ENCODE data around the gene MYO5B. TPM values are rescaled to one million over a fixed set of nuclear protein-coding genes. Genes with fewer than 3 reads are reported as not detected.
A peak's percentile ranks its signal among the peaks of the same experiment; 100 is the strongest.
"Not testable (repeated sequence)": the region's sequence is repeated elsewhere in the genome, so short reads cannot be mapped to it uniquely, and the experiment has no call there.

Gene MYO5B
- 114 and 118 TPM in 2 replicates for total RNA-seq

DNA sequence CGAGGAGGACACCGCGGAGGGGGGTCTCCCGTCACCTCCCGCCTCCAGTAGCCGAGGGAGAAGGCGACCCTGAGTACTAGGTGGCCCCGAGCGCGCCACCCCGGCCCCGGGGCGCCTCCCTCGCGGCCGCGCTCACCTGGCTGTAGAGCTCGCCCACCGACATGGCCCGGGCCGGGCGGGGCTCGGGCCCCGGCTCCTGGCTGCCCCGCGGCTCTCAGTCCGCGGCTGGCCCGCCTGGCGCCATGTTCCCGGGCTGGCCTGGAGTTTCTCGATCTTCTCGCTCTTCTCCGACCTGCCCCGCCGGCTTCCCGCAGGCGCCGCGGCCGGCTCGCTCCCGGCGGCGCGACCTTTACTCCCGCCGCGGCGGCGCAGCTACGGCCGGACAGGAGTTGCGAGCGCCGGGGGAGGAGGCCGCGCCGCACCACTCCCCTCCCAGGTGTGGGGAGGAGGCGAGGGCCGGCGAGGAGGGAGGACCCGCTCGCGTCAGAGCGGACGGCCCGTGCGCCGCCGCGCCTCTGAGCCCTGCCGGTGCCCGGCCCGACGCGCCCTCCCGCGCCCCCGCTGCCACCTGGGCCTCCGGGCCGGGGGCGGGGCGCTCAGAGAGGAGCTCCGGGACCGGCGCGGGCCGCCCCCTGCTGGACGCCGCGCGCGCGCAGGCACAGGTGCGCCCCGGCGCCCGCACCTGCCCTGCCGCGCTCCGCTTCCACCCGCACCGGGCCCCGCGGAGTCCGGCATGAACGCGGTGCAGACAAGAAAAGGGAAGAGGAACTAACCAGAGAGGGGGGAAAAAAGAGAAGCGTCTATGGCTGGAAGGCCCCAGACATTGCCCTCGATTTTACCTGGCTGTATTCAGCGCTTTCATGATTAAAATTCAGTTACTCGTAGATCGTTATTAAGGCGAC is at the start of gene MYO5B:
Gene MYO5B, minus strand, starts transcription at position 517 of the 902 bp plus-strand sequence. Its CDS starts 354 bp downstream, at position 163.
- H3K4me3 ChIP-seq (ENCODE audit: low read depth, low read length), result peak within 1 kb of the TSS; percentile 67
- no peak for DNase-seq (ENCODE audit: low read depth)
- peaks cover 9% of the 10 kb centered on the region for H3K27me3 ChIP-seq (ENCODE audit: control insufficient read depth, insufficient read depth, low read length)
- TF ChIP-seq, protein P1, sequence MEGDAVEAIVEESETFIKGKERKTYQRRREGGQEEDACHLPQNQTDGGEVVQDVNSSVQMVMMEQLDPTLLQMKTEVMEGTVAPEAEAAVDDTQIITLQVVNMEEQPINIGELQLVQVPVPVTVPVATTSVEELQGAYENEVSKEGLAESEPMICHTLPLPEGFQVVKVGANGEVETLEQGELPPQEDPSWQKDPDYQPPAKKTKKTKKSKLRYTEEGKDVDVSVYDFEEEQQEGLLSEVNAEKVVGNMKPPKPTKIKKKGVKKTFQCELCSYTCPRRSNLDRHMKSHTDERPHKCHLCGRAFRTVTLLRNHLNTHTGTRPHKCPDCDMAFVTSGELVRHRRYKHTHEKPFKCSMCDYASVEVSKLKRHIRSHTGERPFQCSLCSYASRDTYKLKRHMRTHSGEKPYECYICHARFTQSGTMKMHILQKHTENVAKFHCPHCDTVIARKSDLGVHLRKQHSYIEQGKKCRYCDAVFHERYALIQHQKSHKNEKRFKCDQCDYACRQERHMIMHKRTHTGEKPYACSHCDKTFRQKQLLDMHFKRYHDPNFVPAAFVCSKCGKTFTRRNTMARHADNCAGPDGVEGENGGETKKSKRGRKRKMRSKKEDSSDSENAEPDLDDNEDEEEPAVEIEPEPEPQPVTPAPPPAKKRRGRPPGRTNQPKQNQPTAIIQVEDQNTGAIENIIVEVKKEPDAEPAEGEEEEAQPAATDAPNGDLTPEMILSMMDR (IDR thresholded peaks at IDR 0.05; ENCODE audit: insufficient read depth, low read length, poor library complexity, severe bottlenecking), result no peak
- H3K36me3 ChIP-seq (ENCODE audit: control insufficient read depth, insufficient read depth, low read length), result no peaks in the 10 kb centered on the region

DNA sequence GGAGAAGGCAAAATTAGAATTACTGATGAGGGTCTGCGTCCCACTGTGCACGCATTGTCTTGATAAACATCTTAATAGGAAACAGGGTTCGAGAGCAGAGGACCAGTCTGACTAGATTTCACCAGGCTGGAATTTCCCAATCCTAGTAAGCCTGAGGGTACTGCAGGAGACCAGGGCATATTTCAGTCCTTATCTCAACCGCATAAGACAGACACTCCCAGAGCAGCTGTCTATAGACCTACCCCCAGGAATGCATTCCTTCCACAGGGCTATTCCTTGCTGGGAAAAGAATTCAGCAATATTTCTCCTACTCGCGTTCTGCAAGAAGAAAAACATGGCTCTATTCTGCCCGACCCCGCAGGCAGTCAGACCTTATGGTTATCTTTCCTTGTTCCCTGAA is 46.8 kb upstream of the MYO5B start:
- not testable (repeated sequence) for H3K36me3 ChIP-seq (ENCODE audit: control insufficient read depth, insufficient read depth, low read length); H3K27me3 ChIP-seq (ENCODE audit: control insufficient read depth, insufficient read depth, low read length); DNase-seq (ENCODE audit: low read depth); H3K4me3 ChIP-seq (ENCODE audit: low read depth, low read length)

DNA sequence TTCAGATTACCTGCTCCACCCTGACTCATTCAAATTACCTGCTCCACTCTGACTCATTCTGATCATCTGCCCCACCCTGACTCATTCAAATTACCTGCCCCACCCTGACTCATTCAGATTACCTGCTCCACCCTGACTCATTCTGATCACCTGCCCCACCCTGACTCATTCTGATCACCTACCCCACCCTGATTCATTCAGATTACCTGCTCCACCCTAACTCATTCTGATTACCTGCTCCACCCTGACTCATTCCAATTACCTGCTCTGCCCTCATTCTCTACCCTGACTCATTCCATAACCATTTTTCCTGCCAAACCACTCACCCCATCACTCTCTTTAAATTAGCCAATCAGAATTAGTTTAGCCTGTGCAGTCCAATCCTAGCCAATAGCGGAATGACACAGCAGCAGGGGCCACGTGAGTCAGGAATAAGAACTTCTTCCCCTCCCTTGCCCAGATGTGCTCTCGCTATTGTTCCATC is 45.2 kb upstream of the MYO5B start:
- TF ChIP-seq, protein P1 (IDR thresholded peaks at IDR 0.05; ENCODE audit: insufficient read depth, low read length, poor library complexity, severe bottlenecking), result no peak
- Histone ChIP-seq H3K27me3 (ENCODE audit: control insufficient read depth, insufficient read depth, low read length) (no peaks in the 10 kb centered on the region), H3K4me3 (ENCODE audit: low read depth, low read length) (no peak overlapping the region), H3K36me3 (ENCODE audit: control insufficient read depth, insufficient read depth, low read length) (no peaks in the 10 kb centered on the region)
- no peak for DNase-seq (ENCODE audit: low read depth)

DNA sequence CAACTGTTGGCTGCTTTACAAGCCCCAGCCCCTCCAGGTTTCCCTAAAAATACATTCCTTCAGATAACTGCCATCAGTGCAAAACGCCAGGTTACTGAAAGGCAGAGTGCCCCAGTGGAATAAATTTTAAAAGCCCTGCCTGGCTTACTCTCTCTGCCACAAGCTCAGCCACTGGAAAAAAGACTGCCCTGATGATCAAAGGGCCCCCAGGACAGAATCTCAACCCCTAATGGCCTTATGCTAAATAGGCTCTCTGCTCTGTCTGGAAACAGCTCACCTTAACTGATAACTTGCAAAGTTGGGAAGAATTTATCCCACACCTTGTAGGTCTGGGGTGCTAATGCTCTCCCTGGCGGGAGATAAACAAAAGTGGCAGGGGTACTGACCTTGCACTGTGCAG is 37.5 kb upstream of the MYO5B start:
- no peaks in the 10 kb centered on the region for H3K27me3 ChIP-seq (ENCODE audit: control insufficient read depth, insufficient read depth, low read length)
- H3K36me3 ChIP-seq (ENCODE audit: control insufficient read depth, insufficient read depth, low read length), result no peaks in the 10 kb centered on the region
- TF ChIP-seq, protein P1 (IDR thresholded peaks at IDR 0.05; ENCODE audit: insufficient read depth, low read length, poor library complexity, severe bottlenecking), result no peak
- DNase-seq (ENCODE audit: low read depth), result no peak
- no peak overlapping the region for H3K4me3 ChIP-seq (ENCODE audit: low read depth, low read length)

DNA sequence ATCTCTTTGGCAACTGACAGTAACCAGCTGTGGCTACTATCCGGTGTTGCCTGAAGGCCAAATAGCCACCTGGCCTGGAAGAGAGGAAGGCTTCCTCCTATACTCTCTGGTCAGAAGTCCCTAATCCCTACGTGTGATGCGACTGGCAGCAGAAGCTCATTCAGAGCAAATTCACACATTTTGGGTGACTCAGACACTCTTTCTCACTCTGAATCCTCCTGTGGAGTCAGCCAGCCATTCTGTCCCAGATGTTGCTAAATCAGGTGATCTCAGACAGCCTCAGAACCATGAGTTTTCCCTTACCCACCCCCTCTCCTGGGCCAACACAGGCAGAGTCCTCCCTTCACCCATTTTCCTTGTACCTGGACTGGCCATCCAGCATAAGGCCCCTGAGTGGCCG is 36.7 kb upstream of the MYO5B start:
- no peaks in the 10 kb centered on the region for H3K27me3 ChIP-seq (ENCODE audit: control insufficient read depth, insufficient read depth, low read length)
- peak; percentile 38 for DNase-seq (ENCODE audit: low read depth)
- no peak overlapping the region for H3K4me3 ChIP-seq (ENCODE audit: low read depth, low read length)
- no peaks in the 10 kb centered on the region for H3K36me3 ChIP-seq (ENCODE audit: control insufficient read depth, insufficient read depth, low read length)
- TF ChIP-seq, protein P1 (IDR thresholded peaks at IDR 0.05; ENCODE audit: insufficient read depth, low read length, poor library complexity, severe bottlenecking), result no peak

DNA sequence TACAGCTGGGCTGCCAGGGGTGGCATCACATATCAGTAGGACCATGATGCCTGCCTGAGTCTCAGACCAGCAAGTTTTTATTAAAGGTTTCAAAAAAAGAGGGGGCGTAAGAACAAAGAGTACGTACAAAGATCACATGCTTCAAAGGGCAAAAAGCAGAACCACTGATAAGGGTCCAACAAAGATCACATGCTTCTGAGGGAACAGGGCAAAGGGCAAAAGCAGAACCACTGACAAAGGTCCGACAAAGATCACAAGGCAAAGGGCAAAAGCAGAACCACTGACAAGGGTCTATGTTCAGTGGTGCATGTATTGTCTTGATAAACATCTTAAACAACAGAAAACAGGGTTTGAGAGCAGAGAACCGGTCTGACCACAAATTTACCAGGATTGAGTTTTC is 25.3 kb upstream of the MYO5B start:
- not testable (repeated sequence) for H3K36me3 ChIP-seq (ENCODE audit: control insufficient read depth, insufficient read depth, low read length); H3K4me3 ChIP-seq (ENCODE audit: low read depth, low read length); DNase-seq (ENCODE audit: low read depth); H3K27me3 ChIP-seq (ENCODE audit: control insufficient read depth, insufficient read depth, low read length)
